SJSA1 (cell line): ENCODE measurements around the gene HNRNPA2B1. TPM values are rescaled to one million over a fixed set of nuclear protein-coding genes. Genes with fewer than 3 reads are reported as not detected.
"Not testable (repeated sequence)": the region's sequence is repeated elsewhere in the genome, so short reads cannot be mapped to it uniquely, and the experiment has no call there.

Experiments used
- DNase-seq, 2 experiments: peaks; one replicate each; pipeline ENCODE4 v3.0.0-alpha.2; 2015 to 2020; ENCODE audit warnings: low spot score in 2 of 2, low read depth in 1 of 2
- H3K27ac ChIP-seq: fragments of 250-450 bp; sonication (Bioruptor Pico); 2 replicates; pipeline ENCODE4 v1.5.1; 2020; ENCODE audit warnings: mild to moderate bottlenecking, moderate library complexity
- H3K27me3 ChIP-seq: fragments of 250-450 bp; sonication (Bioruptor Pico); replicated peaks from 2 replicates; pipeline ENCODE4 v1.5.1; 2020; ENCODE audit warnings: mild to moderate bottlenecking, moderate library complexity
- H3K36me3 ChIP-seq: fragments of 250-450 bp; sonication (Bioruptor Pico); 2 replicates; pipeline ENCODE4 v1.5.1; 2020; ENCODE audit warnings: mild to moderate bottlenecking
- H3K4me1 ChIP-seq: fragments of 250-450 bp; sonication (Bioruptor Pico); replicated peaks from 2 replicates; pipeline ENCODE4 v1.6.1; 2021; ENCODE audit warnings: mild to moderate bottlenecking
- H3K4me3 ChIP-seq: fragments of 250-450 bp; sonication (Bioruptor Pico); 2 replicates; pipeline ENCODE4 v1.5.1; 2020; ENCODE audit warnings: mild to moderate bottlenecking
- H3K9me3 ChIP-seq: fragments of 250-450 bp; sonication (Bioruptor Pico); replicated peaks from 2 replicates; pipeline ENCODE4 v1.5.1; 2020; ENCODE audit warnings: mild to moderate bottlenecking
- total RNA-seq: library from RNA; depleted of rRNA; stranded (reverse); fragments of >200 nt; shearing (Covaris generic); gene quantifications from 2 replicates; pipeline ENCODE4 v1.2.3, GENCODE V29; 2014

The HNRNPA2B1 gene
- total RNA-seq, 1 experiment from 2014 or later, result 327 TPM

- H3K27me3 ChIP-seq, result peaks cover 9% of the 10 kb centered on the region; the same call in 1 of the 2 replicates
- peaks cover 11% of the 10 kb centered on the region; the same call in 1 of the 2 replicates for H3K4me1 ChIP-seq
- no peak for DNase-seq
- peaks cover 40% of the 10 kb centered on the region for H3K36me3 ChIP-seq
- no peak overlapping the region for H3K27ac ChIP-seq
- H3K9me3 ChIP-seq, result no peaks in the 10 kb centered on the region
- no peak overlapping the region for H3K4me3 ChIP-seq
These were observed 15.3 kb downstream of the HNRNPA2B1 start for GRCh38 chr7:26185131-26185843.

GRCh38 chr7:26184281-26185101 is 16.1 kb downstream of the HNRNPA2B1 start:
- not testable (repeated sequence) for H3K27ac ChIP-seq, H3K9me3 ChIP-seq, H3K4me3 ChIP-seq, H3K27me3 ChIP-seq, DNase-seq
- H3K36me3 ChIP-seq, result peaks cover 32% of the 10 kb centered on the region
- H3K4me1 ChIP-seq, result peaks cover 11% of the 10 kb centered on the region; the same call in 1 of the 2 replicates

GRCh38 chr7:26183545-26184280 is 16.8 kb downstream of the HNRNPA2B1 start:
- Histone ChIP-seq H3K9me3 (no peaks in the 10 kb centered on the region), H3K27me3 (peaks cover 9% of the 10 kb centered on the region; the same call in 1 of the 2 replicates), H3K4me1 (peaks cover 11% of the 10 kb centered on the region; the same call in 1 of the 2 replicates), H3K36me3 (peaks cover 25% of the 10 kb centered on the region), H3K4me3 (no peak overlapping the region), H3K27ac (no peak overlapping the region)
- no peak for DNase-seq

GRCh38 chr7:26182706-26183105 is 17.8 kb downstream of the HNRNPA2B1 start:
- peaks cover 15% of the 10 kb centered on the region for H3K36me3 ChIP-seq
- H3K27me3 ChIP-seq, result 0 out of 2 replicates have a peak, but pooled peaks cover 3% of the 10 kb centered on the region
- DNase-seq, result no peak
- no peaks in the 10 kb centered on the region for H3K9me3 ChIP-seq
- no peak overlapping the region for H3K27ac ChIP-seq
- peaks cover 4% of the 10 kb centered on the region; the same call in 1 of the 2 replicates for H3K4me1 ChIP-seq
- no peak overlapping the region for H3K4me3 ChIP-seq

GRCh38 chr7:26182283-26182682 is 18.3 kb downstream of the HNRNPA2B1 start:
- Histone ChIP-seq H3K4me3 (no peak overlapping the region), H3K4me1 (no peaks in the 10 kb centered on the region), H3K27me3 (0 out of 2 replicates have a peak, but pooled peaks cover under 1% of the 10 kb centered on the region), H3K27ac (no peak overlapping the region), H3K36me3 (peaks cover 10% of the 10 kb centered on the region), H3K9me3 (no peaks in the 10 kb centered on the region)
- DNase-seq, result no peak

GRCh38 chr7:26181474-26182227 is 18.9 kb downstream of the HNRNPA2B1 start:
- Histone ChIP-seq H3K27ac (no peak overlapping the region), H3K4me3 (no peak overlapping the region), H3K4me1 (no peaks in the 10 kb centered on the region), H3K27me3 (no peaks in the 10 kb centered on the region), H3K9me3 (no peaks in the 10 kb centered on the region), H3K36me3 (peaks cover 4% of the 10 kb centered on the region)
- DNase-seq, result no peak

- no peaks in the 10 kb centered on the region for H3K27me3 ChIP-seq
- DNase-seq, result no peak
- H3K27ac ChIP-seq, result no peak overlapping the region
- no peaks in the 10 kb centered on the region for H3K9me3 ChIP-seq
- no peaks in the 10 kb centered on the region for H3K4me1 ChIP-seq
- no peaks in the 10 kb centered on the region for H3K36me3 ChIP-seq
- no peak overlapping the region for H3K4me3 ChIP-seq
These were observed 19.8 kb downstream of the HNRNPA2B1 start for GRCh38 chr7:26180792-26181198.

GRCh38 chr7:26179826-26180497 is 20.6 kb downstream of the HNRNPA2B1 start:
- Histone ChIP-seq H3K36me3 (no peaks in the 10 kb centered on the region), H3K27ac (no peak overlapping the region)

GRCh38 chr7:26179422-26179821 is 21.1 kb downstream of the HNRNPA2B1 start:
- Histone ChIP-seq H3K36me3 (no peaks in the 10 kb centered on the region), H3K27me3 (no peaks in the 10 kb centered on the region), H3K27ac (no peak overlapping the region), H3K4me3 (no peak overlapping the region), H3K9me3 (no peaks in the 10 kb centered on the region), H3K4me1 (no peaks in the 10 kb centered on the region)
- no peak for DNase-seq

More at GRCh38 chr7:26179826-26180497, 20.6 kb downstream of the HNRNPA2B1 start:
- no peaks in the 10 kb centered on the region for H3K4me1 ChIP-seq
- DNase-seq, result no peak
- no peak overlapping the region for H3K4me3 ChIP-seq
- H3K27me3 ChIP-seq, result no peaks in the 10 kb centered on the region
- H3K9me3 ChIP-seq, result no peaks in the 10 kb centered on the region

GRCh38 chr7:26178272-26178960 is 22.1 kb downstream of the HNRNPA2B1 start:
- Histone ChIP-seq H3K4me3 (no peak overlapping the region), H3K4me1 (no peaks in the 10 kb centered on the region), H3K9me3 (no peaks in the 10 kb centered on the region), H3K27me3 (no peaks in the 10 kb centered on the region), H3K27ac (no peak overlapping the region), H3K36me3 (no peaks in the 10 kb centered on the region)
- DNase-seq, result no peak

- DNase-seq, H3K4me3 ChIP-seq, H3K4me1 ChIP-seq, H3K27me3 ChIP-seq, H3K27ac ChIP-seq, H3K36me3 ChIP-seq, H3K9me3 ChIP-seq: not testable (repeated sequence)
These were observed 23.3 kb downstream of the HNRNPA2B1 start for GRCh38 chr7:26177269-26177668.

GRCh38 chr7:26176696-26177095 is 23.9 kb downstream of the HNRNPA2B1 start:
- H3K4me3 ChIP-seq, H3K27me3 ChIP-seq, DNase-seq, H3K36me3 ChIP-seq, H3K4me1 ChIP-seq, H3K27ac ChIP-seq, H3K9me3 ChIP-seq: not testable (repeated sequence)
